ENCODE data around the gene HEMK1. TPM values are rescaled to one million over a fixed set of nuclear protein-coding genes. Genes with fewer than 3 reads are reported as not detected.

HEMK1 gene
- total RNA-seq, 1 donor: 8.6 TPM

GRCh38 chr3:50604628-50605588, 35.6 kb downstream of the HEMK1 start:
- H3K4me3 ChIP-seq (ENCODE audit: low read depth, low read length): no peak overlapping the region
- DNase-seq (ENCODE audit: low read depth): no peak
- TF ChIP-seq, protein P1, sequence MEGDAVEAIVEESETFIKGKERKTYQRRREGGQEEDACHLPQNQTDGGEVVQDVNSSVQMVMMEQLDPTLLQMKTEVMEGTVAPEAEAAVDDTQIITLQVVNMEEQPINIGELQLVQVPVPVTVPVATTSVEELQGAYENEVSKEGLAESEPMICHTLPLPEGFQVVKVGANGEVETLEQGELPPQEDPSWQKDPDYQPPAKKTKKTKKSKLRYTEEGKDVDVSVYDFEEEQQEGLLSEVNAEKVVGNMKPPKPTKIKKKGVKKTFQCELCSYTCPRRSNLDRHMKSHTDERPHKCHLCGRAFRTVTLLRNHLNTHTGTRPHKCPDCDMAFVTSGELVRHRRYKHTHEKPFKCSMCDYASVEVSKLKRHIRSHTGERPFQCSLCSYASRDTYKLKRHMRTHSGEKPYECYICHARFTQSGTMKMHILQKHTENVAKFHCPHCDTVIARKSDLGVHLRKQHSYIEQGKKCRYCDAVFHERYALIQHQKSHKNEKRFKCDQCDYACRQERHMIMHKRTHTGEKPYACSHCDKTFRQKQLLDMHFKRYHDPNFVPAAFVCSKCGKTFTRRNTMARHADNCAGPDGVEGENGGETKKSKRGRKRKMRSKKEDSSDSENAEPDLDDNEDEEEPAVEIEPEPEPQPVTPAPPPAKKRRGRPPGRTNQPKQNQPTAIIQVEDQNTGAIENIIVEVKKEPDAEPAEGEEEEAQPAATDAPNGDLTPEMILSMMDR (IDR thresholded peaks at IDR 0.05; ENCODE audit: insufficient read depth, low read depth, low read length): no peak

DNA sequence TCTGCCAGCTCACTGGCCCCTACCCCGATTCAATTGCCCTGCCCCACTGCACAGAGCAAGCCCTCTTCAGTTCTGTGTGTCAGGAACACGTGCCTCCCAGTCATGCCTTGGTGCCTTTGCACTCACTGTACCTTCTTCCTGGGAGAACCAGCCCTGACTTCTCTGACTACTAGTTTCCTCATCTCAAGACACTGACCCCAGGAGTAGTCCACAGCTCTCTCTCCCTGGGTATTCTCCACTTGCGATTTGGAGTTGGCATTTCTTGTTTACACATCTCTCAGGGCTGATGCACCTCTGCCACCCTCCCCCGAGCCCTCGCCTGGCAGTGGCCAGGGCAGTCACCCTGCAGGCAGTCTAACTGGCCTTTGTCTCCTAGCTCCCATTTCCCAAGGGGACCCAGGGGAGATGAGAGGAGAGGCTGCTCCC, 36.6 kb downstream of the HEMK1 start:
- TF ChIP-seq, protein P1 (IDR thresholded peaks at IDR 0.05; ENCODE audit: insufficient read depth, low read depth, low read length): no peak
- DNase-seq (ENCODE audit: low read depth): no peak
- no peak overlapping the region for H3K4me3 ChIP-seq (ENCODE audit: low read depth, low read length)

GRCh38 chr3:50606596-50606995, 37.3 kb downstream of the HEMK1 start:
- no peak for DNase-seq (ENCODE audit: low read depth)
- H3K4me3 ChIP-seq (ENCODE audit: low read depth, low read length): no peak overlapping the region
- TF ChIP-seq, protein P1 (IDR thresholded peaks at IDR 0.05; ENCODE audit: insufficient read depth, low read depth, low read length): no peak

DNA sequence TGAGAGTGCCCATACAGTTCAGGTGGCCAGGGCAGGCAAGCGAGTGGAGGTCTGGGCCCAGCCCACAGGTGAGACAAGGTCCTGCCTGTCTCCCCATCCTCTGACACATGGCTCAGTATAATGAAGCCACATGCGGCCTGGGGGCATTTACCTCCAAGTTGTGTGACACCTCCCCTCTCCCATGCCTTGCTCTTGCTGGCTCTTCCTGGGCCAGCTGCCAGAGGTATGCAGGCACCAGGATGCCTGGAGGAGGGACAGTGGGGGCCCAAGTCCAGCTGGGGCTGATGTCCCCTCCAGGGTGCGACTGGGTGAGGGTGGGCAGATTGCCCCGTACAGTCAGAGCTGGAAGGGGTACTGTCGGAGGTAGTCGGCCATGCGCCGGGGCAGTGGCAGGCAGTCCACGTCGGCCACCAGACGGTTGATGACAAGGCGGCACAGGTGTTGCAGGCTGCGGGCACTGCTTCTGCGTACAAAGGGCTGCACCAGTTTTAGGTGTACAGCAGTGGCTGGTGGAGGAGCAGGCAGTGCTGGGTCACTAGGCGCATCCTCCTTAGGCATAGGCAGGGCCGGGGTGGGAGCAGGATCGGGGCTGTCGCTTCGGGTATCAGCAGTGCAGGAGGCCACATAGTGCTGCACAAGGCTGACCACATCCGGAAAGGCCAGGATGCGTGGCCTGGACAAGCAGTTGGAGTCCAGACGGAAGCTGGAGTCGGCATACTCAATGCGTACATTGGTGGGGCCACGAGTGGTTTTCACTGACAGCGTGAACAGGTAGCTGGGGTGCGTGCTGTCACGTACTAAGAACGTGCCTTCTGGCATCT, 38.2 kb downstream of the HEMK1 start:
- TF ChIP-seq, protein P1 (IDR thresholded peaks at IDR 0.05; ENCODE audit: insufficient read depth, low read depth, low read length): no peak
- DNase-seq (ENCODE audit: low read depth): no peak
- H3K4me3 ChIP-seq (ENCODE audit: low read depth, low read length): no peak overlapping the region

DNA sequence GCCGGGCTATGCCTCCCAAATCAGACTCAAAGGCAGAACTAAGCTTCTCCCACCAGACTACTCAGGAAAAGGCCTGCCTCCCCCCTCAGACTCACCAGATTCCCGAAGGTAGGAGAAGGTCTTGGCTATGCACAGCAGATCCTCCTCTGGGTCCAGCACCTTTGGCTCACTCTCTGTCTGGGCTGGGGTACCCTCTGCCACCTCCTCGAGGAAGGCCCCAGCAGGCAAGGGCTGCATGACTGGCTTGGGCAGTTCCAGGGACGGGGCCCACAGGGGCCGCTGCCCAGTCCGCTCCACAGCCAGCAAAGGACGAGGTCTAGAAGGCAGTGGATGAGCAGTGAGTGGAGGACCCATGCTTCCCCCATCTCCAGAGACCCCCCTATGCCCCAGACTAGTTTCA, 39.0 kb downstream of the HEMK1 start:
- H3K4me3 ChIP-seq (ENCODE audit: low read depth, low read length): no peak overlapping the region
- no peak for DNase-seq (ENCODE audit: low read depth)
- TF ChIP-seq, protein P1 (IDR thresholded peaks at IDR 0.05; ENCODE audit: insufficient read depth, low read depth, low read length): no peak

GRCh38 chr3:50609071-50609762, 39.9 kb downstream of the HEMK1 start:
- DNase-seq (ENCODE audit: low read depth): no peak
- TF ChIP-seq, protein P1 (IDR thresholded peaks at IDR 0.05; ENCODE audit: insufficient read depth, low read depth, low read length): no peak
- H3K4me3 ChIP-seq (ENCODE audit: low read depth, low read length): no peak overlapping the region

All from fibroblast of villous mesenchyme (primary cell).